GM21447 (cell line): ENCODE results near the gene CLCA2.

ENCODE experiments used
- ATAC-seq: cut with Tn5 transposase; IDR thresholded peaks from one replicate; pipeline ENCODE4 v1.9.1; 2021; ENCODE audit not compliant: unreplicated experiment

Gene CLCA2

GRCh38 chr1:86472767-86473166 lies 48.8 kb downstream of the CLCA2 start:
- no peak for ATAC-seq

- ATAC-seq = no peak
These were observed 53.3 kb downstream of the CLCA2 start for GRCh38 chr1:86477256-86477655.

DNA sequence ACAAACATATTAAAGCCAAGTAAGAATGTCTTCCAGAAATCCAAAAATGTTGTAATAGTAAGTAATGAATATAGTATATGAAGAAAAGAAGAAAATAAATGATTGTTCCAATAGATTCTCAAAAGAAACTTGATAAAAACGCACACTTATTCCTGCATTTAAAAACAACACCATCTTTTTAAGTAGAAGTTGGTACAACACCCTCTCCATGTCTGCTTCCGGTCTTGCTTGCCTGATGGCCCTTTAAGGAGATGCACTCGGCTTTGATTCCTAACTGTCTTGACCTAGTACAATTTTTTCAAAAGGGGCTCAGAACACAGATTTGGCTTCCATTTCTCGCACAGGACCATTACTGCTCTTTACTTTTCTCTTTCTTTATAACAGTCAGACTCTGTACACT lies 53.7 kb downstream of the CLCA2 start:
- no peak for ATAC-seq

DNA sequence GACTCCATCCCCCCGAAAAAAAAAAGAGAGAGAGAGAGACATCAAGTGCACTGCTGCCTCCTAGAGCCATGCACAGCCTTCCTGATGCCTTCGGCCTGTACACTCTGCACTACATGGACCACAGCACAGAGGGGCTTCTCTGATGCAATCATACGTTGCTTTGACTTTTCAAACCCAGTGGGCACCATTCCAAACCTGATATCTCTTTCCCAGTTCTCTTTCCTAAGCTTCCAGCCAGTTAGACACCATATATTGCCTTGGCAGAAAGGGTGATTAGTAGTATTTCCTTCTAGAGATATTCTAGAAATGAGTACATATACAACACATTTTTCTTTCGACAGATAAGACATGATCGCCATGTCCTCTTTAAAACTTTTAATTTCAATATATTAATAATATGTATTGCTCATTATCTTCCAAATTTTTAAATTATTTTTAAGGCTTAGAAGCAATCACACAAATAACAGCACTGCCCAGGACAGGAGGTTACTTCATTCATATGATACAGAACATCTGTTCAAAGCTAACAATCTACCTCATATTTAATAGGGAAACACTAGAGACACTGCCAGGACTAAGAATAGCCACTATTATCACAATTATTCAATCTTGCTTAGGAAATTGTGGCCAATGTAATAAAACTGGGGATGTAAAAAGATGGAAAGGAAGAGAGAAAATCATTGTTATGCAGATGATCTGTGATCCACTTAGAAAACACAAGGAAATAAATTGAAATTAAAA lies 54.6 kb downstream of the CLCA2 start:
- no peak for ATAC-seq

DNA sequence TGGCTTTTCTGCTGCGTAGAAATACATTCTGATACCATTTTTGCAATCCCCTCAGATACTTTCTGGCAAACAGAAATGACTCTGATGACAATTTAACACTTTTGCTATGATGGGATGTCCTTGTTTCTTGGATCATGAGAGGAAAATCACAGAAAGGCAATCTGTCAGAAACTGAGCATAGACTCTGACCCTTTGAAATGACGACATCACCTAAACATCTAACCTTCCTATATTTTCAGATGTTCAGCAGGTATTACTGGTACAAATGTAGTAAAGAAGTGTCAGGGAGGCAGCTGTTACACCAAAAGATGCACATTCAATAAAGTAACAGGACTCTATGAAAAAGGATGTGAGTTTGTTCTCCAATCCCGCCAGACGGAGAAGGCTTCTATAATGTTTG lies 58.0 kb downstream of the CLCA2 start:
- no peak for ATAC-seq

DNA sequence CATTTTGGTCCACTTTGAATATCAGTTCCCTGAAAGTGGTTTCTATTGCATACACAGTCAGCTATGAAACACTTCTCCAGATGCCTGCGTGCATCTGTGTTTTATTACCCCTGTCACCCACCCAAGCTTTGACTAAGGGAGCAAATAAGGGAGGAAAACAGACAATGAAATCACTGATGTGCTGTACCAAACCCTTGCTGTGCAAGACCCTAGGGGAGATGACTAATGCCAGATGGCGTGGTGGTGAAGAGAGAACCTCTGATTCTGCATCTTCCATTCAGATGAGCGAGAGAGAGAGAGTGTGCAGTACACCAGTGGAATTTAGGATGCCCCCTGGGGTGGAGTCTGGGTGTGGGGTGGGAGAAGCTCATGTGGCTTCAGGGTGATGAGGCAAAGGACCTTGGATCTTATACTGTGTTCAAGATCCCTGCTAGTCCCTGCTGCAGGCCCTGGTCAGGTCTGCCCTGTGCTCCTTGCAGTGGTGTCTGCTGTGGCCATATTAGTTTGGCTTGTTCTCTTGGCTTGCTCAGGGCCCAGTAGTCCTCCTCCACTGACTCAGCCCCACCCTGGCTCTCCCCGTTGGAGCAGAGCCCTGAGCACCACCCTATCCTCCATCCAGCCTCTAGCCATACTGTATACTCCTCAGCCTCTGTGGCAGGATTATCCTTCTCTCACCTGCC lies 63.3 kb downstream of the CLCA2 start:
- no peak for ATAC-seq

GRCh38 chr1:86487811-86488141 lies 63.8 kb downstream of the CLCA2 start:
- no peak for ATAC-seq

GRCh38 chr1:86489242-86489878 lies 65.4 kb downstream of the CLCA2 start:
- no peak for ATAC-seq

- no peak for ATAC-seq
These were observed 67.4 kb downstream of the CLCA2 start for GRCh38 chr1:86491171-86491950.

DNA sequence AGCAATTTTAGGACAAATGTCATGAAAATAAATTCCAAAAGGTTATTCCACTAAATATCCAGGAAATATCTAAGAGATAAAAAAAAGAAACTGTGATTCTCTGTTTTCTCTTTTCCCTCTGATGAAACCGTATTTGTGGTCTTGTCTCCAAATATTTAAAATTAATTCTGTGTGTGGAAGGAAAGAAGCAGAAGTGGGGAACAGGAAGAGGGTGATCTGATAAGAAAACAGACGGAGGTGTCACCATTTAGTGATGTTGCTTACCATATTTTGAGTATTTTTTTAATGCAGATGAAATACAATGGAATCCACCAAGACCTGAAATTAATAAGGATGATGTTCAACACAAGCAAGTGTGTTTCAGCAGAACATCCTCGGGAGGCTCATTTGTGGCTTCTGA lies 74.3 kb downstream of the CLCA2 start:
- no peak for ATAC-seq

GRCh38 chr1:86499987-86500593 lies 76.1 kb downstream of the CLCA2 start:
- no peak for ATAC-seq

DNA sequence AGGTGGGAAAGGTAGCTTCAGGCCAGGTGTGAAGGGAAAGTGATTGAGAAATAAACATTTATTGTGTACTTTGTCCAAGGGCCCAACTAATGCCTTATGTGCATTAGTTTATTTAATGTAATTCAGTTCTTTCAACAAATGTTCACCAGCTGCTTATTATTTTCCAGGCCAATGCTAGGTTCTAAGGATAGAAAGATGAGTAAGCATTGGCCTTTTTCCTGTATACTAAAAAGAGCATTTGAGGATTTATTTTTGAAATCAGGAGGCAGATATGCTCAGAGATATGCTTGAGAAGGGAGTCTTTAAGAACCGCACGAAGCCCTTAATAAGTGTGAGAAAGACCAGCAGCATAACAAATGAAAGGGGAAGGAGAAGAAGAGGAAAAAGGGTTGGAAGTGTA lies 76.7 kb downstream of the CLCA2 start:
- ATAC-seq = no peak

DNA sequence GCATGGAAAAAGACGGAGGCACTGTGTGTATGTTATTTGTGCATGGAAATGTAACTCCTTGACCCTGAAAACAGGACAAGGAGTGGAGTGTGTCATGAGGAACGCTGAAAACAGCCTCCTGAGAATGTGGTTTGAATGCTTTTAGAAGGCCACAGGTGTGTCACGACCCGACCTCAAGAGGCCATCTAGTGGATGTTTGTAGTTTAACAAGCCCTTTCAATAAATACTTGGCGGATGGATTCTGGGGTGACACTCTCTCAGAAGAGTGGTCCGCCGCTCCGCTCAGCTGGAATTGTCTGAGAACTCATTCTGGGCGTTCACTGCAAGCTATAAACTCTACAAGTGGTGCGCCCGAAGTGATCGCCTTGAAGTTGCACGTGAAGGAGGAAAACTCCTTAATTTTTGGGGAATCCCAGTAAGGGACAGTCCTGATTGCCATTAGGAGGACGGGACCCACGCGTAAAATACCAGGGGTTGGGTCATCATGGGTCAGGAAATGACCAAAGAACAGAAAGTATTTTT lies 78.2 kb downstream of the CLCA2 start:
- ATAC-seq = peak; percentile 62

GRCh38 chr1:86502721-86503405 lies 78.9 kb downstream of the CLCA2 start:
- ATAC-seq = peak; percentile 47

GRCh38 chr1:86503406-86504136 lies 79.6 kb downstream of the CLCA2 start:
- no peak for ATAC-seq

- ATAC-seq = no peak
These were observed 80.1 kb downstream of the CLCA2 start for GRCh38 chr1:86504137-86504479.

GRCh38 chr1:86504895-86505563 lies 81.1 kb downstream of the CLCA2 start:
- no peak for ATAC-seq

GRCh38 chr1:86505564-86505902 lies 81.6 kb downstream of the CLCA2 start:
- no peak for ATAC-seq
